GM21381 (cell line): Measurements from ENCODE around the gene CYP26A1.
A peak's percentile ranks its signal among the peaks of the same experiment; 100 is the strongest.

ENCODE experiments used
- ATAC-seq: cut with Tn5 transposase; IDR thresholded peaks from one replicate; pipeline ENCODE4 v1.9.1; 2021; ENCODE audit warnings: mild to moderate bottlenecking, moderate library complexity; ENCODE audit not compliant: unreplicated experiment

CYP26A1 gene

GRCh38 chr10:93063977-93064660 is 9.6 kb upstream of the CYP26A1 start:
- no peak for ATAC-seq

- no peak for ATAC-seq
These were observed 8.6 kb upstream of the CYP26A1 start for GRCh38 chr10:93064874-93065660.

DNA sequence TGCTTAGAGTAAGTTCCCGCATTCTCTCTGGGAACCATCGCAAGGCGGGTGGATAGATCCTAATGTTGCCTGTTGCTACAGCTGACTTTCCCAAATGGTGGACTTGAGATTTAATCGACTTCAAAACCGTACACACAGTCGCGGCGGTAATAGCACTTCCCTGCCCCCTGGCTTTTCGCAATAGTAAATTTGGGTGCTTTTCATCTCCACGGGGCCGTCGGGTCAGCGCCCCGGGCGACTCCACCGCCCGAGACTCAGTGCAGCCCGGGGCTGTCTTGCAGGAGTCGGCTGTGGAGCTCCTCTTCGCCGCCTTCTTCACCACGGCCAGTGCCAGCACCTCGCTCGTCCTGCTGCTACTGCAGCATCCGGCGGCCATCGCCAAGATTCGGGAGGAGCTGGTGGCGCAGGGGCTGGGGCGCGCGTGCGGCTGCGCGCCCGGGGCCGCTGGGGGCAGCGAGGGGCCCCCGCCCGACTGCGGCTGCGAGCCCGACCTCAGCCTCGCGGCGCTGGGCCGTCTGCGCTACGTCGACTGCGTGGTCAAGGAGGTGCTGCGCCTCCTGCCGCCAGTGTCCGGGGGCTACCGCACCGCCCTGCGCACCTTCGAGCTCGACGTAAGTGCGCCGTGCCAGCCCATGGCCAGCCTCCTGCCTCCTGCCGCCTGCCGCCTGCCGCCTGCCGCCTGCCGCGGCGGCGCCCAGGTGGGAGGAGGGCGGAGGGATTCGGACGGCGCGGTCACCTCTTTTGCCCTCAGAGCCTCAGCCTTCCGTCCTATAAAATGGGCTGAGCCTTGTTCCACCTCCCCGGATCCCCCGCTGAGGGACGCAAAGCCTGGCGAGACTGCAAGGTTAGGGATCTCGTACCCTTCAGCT is 7.8 kb upstream of the CYP26A1 start:
- ATAC-seq: no peak

DNA sequence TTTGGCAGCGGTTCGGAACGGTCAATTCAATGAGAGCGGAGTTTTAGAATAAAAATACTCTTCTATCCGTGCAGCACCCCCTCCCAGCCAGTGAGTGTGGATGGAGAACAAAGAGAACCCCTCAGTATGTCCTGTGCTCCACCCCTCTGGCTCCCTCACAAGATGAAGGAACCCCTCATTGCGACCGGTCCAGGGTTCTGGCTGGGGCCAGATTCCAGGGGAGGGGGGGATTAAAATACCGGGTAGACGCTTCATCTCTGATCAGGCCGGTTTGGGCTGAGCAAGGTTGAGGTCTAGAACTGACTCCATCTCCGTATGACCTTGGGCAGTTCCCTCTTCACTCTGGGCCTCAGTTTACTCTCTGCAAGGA is 7.2 kb upstream of the CYP26A1 start:
- ATAC-seq: no peak

GRCh38 chr10:93067443-93068365 is 6.0 kb upstream of the CYP26A1 start:
- no peak for ATAC-seq

DNA sequence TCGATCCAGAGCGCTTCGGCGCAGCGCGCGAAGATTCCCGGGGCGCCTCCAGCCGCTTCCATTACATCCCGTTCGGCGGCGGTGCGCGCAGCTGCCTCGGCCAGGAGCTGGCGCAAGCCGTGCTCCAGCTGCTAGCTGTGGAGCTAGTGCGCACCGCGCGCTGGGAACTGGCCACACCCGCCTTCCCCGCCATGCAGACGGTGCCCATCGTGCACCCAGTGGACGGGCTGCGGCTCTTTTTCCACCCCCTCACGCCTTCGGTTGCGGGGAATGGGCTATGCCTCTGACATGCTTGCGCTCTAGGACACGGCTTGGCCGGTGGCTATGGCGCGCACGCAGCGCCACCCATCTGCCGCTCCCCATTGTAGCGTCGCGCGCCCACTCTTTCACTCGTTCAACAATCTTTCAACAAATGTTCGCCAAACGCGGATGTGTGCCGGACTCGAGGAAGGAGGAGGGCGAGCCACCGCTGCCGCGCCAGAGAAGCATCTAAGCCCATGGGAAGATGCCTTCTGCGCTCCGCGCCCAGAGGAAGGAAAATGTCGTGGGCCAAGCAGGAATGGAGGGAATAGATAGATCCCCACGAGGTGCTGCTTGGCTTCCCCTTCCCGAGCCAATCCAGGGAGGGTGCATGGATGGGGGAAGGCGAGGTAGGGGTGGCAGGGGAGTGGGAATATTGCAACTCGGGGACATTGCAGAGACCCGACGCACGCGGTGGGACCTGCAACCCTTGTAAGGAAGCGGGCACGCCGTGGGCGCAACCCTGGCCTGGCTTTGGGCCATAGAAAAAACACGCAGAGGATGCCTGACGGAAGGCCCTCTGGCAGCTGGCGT is 5.1 kb upstream of the CYP26A1 start:
- ATAC-seq: no peak

DNA sequence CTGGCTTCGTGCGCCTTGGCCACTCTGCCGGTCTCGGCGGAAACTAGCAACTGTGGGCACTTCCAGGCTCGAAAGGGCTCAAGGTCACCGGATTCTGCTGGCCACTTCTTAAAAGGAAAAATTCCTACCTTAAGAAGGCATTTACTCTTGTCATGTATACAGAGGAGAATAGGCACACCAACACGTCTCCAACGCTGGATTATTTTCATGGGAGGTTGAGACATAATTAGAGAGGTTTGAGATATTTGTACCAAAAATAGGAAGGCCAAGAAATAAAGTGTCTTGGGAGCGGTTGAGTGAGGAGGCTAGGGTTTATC is 4.5 kb upstream of the CYP26A1 start:
- ATAC-seq: no peak

DNA sequence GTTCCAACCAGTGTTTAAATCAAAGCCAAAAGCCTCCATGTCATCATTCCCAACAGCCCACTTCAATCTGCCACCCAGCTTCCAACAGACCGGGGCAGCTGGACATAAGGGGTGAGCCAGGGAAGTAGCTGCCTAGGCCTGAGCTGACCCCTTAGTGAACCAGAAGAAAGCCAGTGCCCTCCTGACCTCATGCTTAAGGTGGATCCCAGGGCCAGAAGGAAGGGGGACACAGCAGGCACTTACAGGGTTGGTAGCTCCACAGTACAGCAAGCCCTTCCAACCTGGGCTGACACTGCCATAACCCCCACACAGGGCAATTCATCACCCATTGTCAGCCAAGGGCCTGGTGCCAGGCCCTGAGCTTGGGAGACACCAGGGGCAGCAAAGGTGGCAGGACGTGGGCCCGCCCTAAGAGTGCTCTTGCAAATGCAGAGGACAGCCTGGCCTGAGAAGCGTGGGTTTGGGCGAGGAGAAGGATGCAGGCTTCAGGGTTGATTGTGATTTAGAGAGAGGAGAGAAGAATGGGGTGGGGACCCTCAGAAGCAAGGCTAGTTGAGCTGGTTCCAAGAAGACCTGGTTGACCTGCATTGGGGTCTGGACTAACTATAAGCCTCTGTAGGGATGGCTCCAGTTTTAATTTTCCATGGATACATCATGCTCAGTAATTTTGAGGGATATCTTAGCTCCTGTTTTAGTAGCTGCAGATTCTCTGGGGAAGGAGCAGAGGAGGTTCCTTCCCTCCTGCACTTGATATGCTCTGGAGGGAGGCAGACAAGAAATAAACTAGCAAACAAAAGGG is 3.1 kb upstream of the CYP26A1 start:
- no peak for ATAC-seq

GRCh38 chr10:93071177-93071472 is 2.6 kb upstream of the CYP26A1 start:
- no peak for ATAC-seq

DNA sequence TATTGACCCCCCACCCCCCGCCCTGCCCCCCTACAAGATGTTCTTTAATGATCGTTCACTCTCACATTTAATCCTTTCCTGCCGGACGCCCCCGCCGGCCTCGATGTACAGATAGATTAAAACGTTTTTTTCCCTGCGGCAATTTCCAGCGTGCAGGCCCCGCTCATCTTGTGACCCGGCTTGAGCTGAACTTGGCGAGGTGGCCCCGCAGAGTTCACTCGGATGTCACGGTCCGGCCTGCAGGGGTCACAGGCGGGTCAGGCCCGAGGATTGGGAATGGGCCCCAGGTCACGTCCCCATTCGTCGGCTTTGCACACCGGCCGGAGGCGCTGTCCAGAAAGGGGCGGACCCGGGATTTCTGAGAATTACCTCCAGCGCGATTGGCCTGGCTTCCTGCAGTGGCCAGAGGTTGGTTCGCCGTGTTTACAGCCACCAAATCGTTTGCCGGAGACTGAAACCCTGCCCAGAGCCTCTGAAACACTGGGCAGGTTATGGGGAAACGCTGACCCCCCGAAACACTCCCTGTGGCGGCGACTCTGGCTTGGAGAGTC is 1.9 kb upstream of the CYP26A1 start:
- ATAC-seq: no peak

DNA sequence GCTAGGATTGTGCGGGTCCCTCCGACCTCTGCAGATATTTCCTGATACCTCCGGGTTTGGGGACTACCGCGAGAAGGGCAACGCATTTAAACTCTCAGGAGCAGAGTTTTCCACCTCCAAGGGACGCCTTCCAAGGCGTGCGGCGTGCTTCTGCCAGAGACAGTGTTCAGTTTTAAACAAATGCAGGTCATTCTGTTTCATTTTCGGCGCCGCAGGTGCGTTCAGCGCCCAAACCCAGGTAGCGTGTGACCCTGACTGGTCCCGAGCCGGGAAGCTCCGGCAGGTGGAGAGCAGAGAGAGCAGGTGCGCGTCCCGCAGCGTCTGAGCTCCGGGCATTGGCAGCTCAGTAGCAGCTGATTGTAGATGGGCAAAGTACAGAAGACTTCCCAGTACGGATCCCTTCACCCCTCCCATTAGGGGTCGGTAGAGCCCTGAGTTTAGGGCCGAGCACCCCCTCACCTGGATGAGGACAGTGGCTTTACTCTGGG is 1.4 kb upstream of the CYP26A1 start:
- ATAC-seq: no peak

DNA sequence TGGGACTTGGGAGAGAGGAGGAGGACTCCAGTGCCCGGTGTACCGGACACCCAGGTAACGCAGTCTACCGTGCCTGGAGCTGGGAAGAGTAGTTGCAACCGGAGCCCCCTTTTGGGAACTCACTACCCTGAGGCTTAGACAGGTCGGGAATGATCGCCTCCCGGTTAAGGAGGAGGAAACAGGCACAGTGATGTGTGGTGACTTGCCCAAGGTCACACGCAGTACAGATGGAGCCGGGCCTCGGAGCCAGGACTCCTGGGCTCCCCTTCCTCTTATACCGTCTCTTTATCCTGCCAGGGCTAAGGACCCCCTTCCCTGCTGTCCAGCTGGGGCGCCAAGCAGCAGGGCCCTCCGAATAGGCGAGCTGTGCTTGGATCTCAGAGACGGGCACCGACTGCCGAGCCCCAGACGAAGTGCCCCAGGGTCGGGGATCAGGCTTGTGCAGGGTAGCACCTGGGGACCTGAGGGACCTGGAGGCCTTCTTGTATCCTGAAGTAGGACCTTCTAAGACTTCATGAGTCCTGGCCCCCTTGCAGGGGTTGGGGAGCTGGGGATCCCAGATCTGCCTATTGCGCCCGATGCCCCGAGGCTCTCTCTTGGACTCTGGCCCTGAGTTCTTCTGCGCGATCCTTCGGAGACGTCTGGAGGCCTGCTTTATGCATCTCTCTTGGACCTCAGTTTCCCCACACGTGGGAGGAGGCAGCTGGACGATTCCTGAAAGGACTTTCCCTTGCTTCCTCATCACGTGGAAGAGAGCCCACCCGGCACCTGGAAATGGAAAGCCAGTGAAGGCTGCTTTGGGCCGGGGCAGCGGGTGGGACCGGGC is 767 bp upstream of the CYP26A1 start:
- ATAC-seq: no peak

- ATAC-seq: no peak
These were observed 479 bp downstream of the CYP26A1 start for GRCh38 chr10:93074147-93074596.

GRCh38 chr10:93074597-93075368 is 1.1 kb downstream of the CYP26A1 start:
- no peak for ATAC-seq

DNA sequence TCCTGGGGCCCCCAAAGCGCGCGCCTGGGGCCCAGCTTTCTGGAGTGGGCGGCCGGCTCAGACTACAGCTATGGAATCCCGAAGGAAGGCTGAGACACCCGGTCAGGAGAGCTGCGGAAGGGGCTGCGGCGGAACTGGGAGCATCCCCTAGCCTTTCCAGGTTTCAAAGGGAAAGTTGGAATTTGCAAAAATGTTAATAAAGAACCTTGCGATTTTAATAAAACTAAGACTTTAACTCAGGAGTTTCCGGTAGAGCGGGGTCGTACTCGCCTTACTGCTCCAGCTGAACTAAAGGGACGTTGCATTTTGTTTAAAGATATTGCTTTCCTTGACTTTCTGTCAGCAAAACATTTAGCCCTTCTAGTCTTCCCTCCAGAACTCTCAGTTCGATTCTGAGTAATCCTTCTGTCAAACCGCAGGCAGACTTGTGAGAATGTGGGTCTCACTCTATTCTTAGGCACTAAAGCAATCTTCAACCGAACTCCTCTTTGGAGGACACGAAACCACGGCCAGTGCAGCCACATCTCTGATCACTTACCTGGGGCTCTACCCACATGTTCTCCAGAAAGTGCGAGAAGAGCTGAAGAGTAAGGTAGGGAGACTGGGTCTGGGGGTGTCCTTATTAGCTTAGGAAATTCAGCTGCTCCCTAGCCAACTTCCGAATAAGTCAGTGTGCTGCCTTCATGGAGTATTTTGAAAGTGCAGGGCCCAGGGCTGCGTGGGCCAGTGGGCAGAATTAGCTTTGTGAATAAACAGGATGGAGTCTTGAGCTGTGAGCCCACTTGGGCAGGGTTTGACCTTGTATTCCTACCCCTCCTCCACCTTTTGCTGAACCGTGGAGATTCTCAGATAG is 1.9 kb downstream of the CYP26A1 start:
- ATAC-seq: peak; percentile 49

DNA sequence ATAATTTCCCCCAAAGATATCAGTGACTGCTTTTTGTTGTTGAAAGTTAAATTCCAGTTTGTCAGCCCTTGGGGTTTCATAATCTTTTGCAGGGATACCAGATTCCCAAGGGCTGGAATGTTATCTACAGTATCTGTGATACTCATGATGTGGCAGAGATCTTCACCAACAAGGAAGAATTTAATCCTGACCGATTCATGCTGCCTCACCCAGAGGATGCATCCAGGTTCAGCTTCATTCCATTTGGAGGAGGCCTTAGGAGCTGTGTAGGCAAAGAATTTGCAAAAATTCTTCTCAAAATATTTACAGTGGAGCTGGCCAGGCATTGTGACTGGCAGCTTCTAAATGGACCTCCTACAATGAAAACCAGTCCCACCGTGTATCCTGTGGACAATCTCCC is 3.2 kb downstream of the CYP26A1 start:
- ATAC-seq: no peak
